Stimulated activated naive CD4-positive, alpha-beta T cell (primary cell): Measurements from ENCODE around the gene ATPAF2.

Source experiments
- DNase-seq, 6 experiments: peaks; one replicate each; lab custom pipeline; 2025; lab: John Stamatoyannopoulos, UW

ATPAF2 gene

GRCh38 chr17:18038861-18039534, at the start of gene ATPAF2, which contains the start of gene GID4:
Gene ATPAF2, minus strand, starts transcription at chr17:18039168. Its CDS starts 155 bp downstream, at chr17:18039013.
Gene GID4, plus strand, starts transcription at chr17:18039408. Its CDS starts 57 bp downstream, at chr17:18039465.
- peak; percentile 97 to 100 (median 98) for DNase-seq

- DNase-seq: peak; percentile 65 to 93 (median 84)
Observed at GRCh38 chr17:18087610-18088491, 48.9 kb upstream of the ATPAF2 start, which contains the start of gene DRG2. Gene DRG2, plus strand, starts transcription at chr17:18087948. Its CDS starts 76 bp downstream, at chr17:18088024.

- no peak for DNase-seq
Observed at GRCh38 chr17:18084256-18084655, 45.3 kb upstream of the ATPAF2 start.

GRCh38 chr17:18079543-18079942, 40.6 kb upstream of the ATPAF2 start:
- no peak for DNase-seq

GRCh38 chr17:18076936-18077335, 38.0 kb upstream of the ATPAF2 start:
- DNase-seq: no peak

- no peak for DNase-seq
Observed at GRCh38 chr17:18074566-18075272, 35.8 kb upstream of the ATPAF2 start.

GRCh38 chr17:18071751-18072150, 32.8 kb upstream of the ATPAF2 start:
- no peak for DNase-seq

GRCh38 chr17:18070861-18071340, 31.9 kb upstream of the ATPAF2 start:
- DNase-seq: no peak

- no peak for DNase-seq
Observed at GRCh38 chr17:18069101-18069500, 30.1 kb upstream of the ATPAF2 start.

GRCh38 chr17:18066866-18067265, 27.9 kb upstream of the ATPAF2 start:
- no peak for DNase-seq

GRCh38 chr17:18065546-18065945, 26.6 kb upstream of the ATPAF2 start:
- no peak for DNase-seq

- DNase-seq: no peak
Observed at GRCh38 chr17:18064053-18064452, 25.1 kb upstream of the ATPAF2 start.

- no peak for DNase-seq
Observed at GRCh38 chr17:18059283-18059682, 20.3 kb upstream of the ATPAF2 start.

- DNase-seq: no peak
Observed at GRCh38 chr17:18056214-18056613, 17.2 kb upstream of the ATPAF2 start.

- no peak for DNase-seq
Observed at GRCh38 chr17:18055597-18055996, 16.6 kb upstream of the ATPAF2 start.

- DNase-seq: no peak
Observed at GRCh38 chr17:18045691-18046350, 6.9 kb upstream of the ATPAF2 start.

- DNase-seq: no peak
Observed at GRCh38 chr17:18044609-18045008, 5.6 kb upstream of the ATPAF2 start.

- DNase-seq: peak in 2 of 6 experiments; percentile 8 to 11
Observed at GRCh38 chr17:18043491-18043890, 4.5 kb upstream of the ATPAF2 start.

- no peak for DNase-seq
Observed at GRCh38 chr17:18042983-18043382, 4.0 kb upstream of the ATPAF2 start.

- no peak for DNase-seq
Observed at GRCh38 chr17:18041776-18042175, 2.8 kb upstream of the ATPAF2 start.

- DNase-seq: no peak
Observed at GRCh38 chr17:18040261-18040858, 1.4 kb upstream of the ATPAF2 start.
